Kasumi-1 (cell line): Measurements from ENCODE around the gene TRANK1.
"Not testable (repeated sequence)": the region's sequence is repeated elsewhere in the genome, so short reads cannot be mapped to it uniquely, and the experiment has no call there.

Experiments
- DNase-seq, 2 experiments: peaks; one replicate each; lab custom pipeline; 2025; lab: John Stamatoyannopoulos, UW

TRANK1 gene

DNA sequence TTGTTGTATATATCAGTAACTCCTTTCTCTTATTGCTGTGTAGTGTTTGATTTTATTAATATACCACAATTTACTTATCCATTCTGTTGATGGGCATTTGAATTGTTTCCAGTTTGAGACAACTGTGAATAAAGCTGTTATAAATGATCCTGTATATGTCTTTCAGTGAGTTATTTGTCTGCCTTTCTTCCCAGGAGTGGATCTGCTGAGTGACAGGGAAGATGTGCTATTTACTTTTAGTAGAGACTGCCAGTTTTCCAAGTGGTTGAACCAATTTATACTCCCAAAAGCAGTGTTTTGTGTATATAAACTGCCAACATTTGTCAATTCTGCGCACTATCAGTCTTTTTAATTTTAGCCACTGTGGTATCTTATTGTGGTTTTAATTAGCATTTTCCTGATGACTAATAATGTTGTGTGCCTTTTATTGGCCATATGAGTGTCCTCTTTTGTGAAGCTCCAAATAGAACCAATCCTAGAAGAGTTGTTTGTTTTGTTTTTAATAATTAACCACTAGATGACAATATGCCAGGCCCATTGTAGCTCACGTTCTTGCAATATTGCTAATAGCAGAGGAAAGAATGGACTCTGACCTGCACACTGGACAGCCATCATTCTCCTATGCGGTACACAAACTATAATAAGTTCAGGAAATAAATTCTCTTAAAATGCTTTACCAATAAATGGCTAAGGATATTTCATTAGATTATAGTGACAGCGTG is 25.3 kb downstream of the TRANK1 start:
- no peak for DNase-seq

- no peak for DNase-seq
These were observed 26.8 kb downstream of the TRANK1 start for GRCh38 chr3:36918050-36918449.

GRCh38 chr3:36911990-36912804 is 32.7 kb downstream of the TRANK1 start:
- DNase-seq: peak; percentile 43 to 64

DNA sequence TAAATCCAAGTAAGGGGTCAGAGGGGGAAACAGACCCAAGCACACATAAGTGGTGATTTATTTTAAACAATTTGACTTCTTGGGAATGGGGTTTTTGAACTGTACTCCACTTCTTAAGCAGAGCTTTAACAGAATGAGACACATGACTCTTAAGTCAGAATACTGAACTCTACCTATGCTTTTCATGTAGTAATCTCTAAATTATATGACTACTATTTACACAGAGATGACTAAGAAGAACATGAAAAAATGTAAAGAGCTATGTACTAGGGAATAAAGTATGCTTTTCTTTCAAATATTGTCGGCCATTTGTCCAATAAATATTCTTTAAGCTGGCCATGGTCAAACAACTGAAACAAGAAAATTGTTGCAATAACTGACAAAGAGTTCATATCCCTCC is 35.2 kb downstream of the TRANK1 start:
- no peak for DNase-seq

DNA sequence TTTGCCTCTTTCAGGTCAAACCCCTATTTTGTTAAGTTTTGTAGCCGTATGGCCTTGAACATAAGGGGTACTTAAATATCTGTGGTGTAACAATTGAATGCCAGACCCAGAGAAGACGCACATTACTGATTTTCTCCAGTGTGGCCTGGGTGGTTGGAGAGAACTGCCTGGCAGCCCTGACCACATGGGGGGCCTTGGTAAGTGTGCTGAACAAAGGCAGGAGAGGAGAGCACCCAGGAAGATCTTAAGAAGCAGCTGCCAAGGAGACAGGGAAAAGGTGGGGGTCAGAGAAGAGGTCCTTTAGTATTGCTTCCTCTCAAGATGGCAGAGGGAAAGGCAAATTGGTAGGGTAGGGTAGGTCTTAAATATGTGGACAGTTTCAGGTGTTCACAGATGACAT is 35.7 kb downstream of the TRANK1 start:
- no peak for DNase-seq

- no peak for DNase-seq
These were observed 36.1 kb downstream of the TRANK1 start for GRCh38 chr3:36908647-36909180.

GRCh38 chr3:36907911-36908646 is 36.8 kb downstream of the TRANK1 start:
- peak; percentile 30 to 40 for DNase-seq

GRCh38 chr3:36906504-36907149 is 38.2 kb downstream of the TRANK1 start:
- DNase-seq: no peak

DNA sequence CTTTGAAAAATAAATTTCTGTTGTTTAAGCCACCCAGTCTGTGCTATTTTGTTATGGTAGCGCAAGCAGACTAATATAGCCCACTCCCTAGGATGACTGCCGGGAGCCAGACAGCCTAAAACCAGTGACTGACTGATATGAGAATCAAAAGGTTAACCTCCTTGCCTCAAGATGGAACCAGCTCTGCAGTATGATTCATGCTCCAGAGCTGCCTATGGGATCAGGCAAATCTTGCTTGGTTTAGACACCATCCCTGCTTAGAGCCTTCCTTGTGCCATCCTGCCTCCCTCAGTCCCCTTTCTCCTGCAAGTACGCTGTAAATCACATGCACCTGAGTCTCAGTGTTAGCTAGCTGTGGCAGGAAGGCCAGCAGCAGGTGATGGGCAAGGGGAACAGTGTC is 39.3 kb downstream of the TRANK1 start:
- no peak for DNase-seq

- peak; percentile 57 to 62 for DNase-seq
These were observed 40.2 kb downstream of the TRANK1 start for GRCh38 chr3:36904641-36905040.

DNA sequence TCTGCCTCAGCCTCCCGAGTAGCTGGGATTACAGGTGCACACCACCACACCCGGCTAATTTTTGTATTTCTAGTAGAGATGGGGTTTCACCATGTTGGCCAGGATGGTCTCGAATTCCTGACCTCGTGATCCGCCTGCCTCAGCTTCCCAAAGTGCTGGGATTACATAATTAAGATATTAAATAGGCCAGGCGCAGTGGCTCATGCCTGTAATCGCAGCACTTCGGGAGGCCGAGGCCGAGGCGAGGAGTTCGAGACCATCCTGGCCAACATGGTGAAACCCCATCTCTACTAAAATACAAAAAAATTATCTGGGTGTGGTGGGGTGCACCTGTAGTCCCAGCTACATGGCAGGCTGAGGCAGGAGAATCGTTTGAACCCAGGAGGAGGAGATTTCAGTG is 40.8 kb downstream of the TRANK1 start:
- not testable (repeated sequence) for DNase-seq

- no peak for DNase-seq
These were observed 41.6 kb downstream of the TRANK1 start for GRCh38 chr3:36903119-36903882.

- DNase-seq: no peak
These were observed 43.3 kb downstream of the TRANK1 start for GRCh38 chr3:36901588-36901987.

- DNase-seq: no peak
These were observed 44.1 kb downstream of the TRANK1 start for GRCh38 chr3:36900474-36901443.

- DNase-seq: peak; percentile 45 to 47
These were observed 49.1 kb downstream of the TRANK1 start for GRCh38 chr3:36895496-36896409.

DNA sequence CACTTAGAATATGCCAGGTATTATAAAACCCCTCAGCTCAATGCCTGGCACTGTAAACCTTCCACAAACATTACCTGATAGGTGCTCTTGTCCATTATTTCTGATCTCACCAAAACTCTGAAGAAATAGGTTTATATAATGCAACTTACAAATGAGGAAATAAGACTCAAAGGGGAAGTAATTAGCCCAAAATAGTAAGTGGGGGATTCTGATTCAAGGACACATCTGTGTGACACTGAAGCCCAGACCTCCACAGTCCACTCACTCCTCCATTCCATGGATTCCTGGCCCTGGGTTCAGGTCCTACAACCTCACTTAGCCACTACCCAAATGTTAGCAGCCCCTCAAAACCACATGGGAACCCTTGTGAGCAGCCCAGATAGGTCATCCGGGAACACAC is 49.9 kb downstream of the TRANK1 start:
- peak; percentile 22 to 44 for DNase-seq

DNA sequence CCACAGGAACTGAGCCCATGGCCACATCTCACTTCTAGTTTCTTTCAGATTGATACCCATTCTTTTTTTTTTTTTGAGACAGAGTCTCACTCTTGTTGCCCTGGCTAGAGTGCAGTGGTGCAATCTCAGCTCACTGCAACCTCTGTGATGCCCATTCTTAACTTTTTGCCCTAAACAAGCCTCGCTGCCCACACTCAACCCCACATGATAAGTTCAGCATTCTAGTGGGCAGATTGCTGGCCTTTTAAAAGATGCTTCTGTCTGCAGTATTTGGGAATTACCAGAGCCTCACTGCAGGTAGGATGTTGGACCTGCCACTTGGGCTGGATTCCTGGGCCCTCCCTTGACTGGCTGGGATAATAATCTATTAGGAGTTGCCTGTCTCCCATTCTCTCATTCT is 51.0 kb downstream of the TRANK1 start:
- DNase-seq: no peak

GRCh38 chr3:36893137-36893557 is 51.7 kb downstream of the TRANK1 start:
- DNase-seq: peak; percentile 95 to 97
